HL-60 (cell line): Measurements from ENCODE around the gene RBCK1.

ENCODE experiments used
- CTCF ChIP-seq: IDR thresholded peaks from one replicate; pipeline ENCODE4 v1.5.1; 2011; ENCODE audit warnings: low read length, control low read depth, inconsistent platforms; ENCODE audit not compliant: insufficient read depth
- GABPA ChIP-seq: IDR thresholded peaks from 2 replicates; pipeline ENCODE4 v1.6.1; 2012; ENCODE audit warnings: low read depth
- POLR2AphosphoS5 ChIP-seq: IDR thresholded peaks from 2 replicates; pipeline ENCODE4 v1.6.1; 2012; ENCODE audit warnings: low read depth
- REST ChIP-seq: IDR thresholded peaks from 2 replicates; pipeline ENCODE4 v1.6.1; 2012; ENCODE audit warnings: low read depth; ENCODE audit not compliant: insufficient replicate concordance
- SPI1 ChIP-seq: IDR thresholded peaks from 2 replicates; pipeline ENCODE4 v1.6.1; 2012; ENCODE audit warnings: low read depth, mild to moderate bottlenecking, borderline replicate concordance

GRCh38 chr20:436476-436875, 28.4 kb downstream of the RBCK1 start:
- TF ChIP-seq POLR2AphosphoS5 (no peak), CTCF (no peak), SPI1 (no peak), REST (no peak), GABPA (no peak)
